Activated T-helper 9 cell treated with anti-CD3 and anti-CD28 coated beads, Interleukin-2, amount 50 U/mL, for 16 hours (primary cell): ENCODE results near the gene LRRC42.

Source experiments
- DNase-seq: peaks from one replicate; pipeline ENCODE4 v3.0.0-alpha.2; 2020; ENCODE audit warnings: low read depth

LRRC42 gene

DNA sequence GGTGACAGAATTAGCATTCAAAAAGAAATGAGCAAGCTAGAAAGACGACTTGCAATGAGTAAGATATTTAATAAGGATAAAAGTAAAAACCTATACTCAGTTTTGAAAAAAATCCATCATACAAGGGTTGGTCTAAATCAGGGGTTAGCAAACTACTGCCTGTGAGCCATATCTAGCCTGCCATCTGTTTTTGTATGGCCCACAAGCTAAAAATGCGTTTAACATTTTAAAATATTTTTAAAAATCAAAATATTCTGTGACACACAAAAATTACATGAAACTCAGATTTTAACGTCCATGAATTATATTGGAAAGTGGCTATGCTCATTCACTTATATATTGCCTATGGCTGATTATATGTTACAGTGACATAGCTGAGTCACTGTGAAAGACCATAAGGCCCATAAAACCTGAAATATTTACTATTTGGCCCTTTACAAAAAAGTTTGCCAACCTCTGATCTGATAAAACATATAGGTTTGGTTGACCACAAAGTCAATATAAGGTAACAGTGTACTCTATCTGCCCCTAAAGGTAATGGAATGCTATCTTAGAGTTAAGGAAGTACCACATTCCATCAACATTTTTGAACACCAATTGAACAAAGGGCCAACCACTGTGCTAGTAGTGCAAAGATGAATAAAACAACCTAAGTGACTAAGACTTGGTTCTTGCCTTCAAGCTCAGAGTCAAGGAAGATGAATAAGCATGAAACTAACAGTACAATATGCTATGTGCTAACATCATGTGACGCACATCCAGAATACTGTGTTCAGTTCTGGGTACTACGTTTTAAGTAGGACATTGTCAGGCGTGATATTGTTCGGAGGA is 3.8 kb upstream of the LRRC42 start:
- DNase-seq = no peak

DNA sequence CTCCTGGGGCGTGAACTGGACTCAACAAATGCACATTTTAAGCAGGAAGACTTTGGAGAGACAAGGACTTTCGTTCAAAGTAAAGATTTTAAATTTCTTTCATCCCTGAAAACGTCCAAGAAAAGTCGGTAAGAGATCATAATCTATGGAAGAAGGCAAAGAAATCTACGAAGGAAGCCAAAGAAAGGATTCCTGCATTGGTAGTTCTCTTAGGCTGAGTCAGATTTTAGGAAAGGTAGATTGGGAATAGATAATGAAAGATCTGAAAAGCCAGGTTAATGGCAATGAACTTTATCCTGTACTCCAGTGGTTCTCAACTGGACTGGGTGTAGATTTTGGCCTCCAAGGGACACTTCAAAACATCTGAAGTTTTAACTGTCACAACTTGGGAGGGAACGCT is 3.1 kb upstream of the LRRC42 start:
- no peak for DNase-seq

DNA sequence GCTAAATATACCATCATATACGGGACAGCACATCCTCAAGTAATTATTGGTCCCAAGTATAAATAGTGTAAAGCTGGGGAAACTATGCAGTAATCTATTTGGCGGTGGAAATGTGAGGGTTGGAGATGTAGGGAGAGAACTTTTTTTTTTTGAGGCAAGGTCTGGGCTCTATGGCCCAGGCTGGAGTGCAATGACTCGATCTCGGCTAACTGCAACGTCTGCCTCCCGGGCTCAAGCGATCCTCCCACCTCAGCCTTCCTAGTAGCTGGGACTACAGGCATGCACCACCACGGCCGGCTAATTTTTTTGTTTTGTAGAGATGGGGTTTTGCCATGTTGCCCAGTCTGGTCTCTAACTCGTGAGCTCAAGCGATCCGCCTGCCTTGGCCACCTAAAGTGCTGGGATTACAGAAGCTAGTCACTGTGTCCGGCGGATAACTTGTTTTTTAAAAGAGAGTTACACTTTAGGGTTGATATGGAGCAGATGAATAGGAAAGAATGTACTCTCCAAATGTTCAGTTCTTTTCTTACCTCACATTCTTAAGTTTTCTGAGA is 2.6 kb upstream of the LRRC42 start:
- no peak for DNase-seq

DNA sequence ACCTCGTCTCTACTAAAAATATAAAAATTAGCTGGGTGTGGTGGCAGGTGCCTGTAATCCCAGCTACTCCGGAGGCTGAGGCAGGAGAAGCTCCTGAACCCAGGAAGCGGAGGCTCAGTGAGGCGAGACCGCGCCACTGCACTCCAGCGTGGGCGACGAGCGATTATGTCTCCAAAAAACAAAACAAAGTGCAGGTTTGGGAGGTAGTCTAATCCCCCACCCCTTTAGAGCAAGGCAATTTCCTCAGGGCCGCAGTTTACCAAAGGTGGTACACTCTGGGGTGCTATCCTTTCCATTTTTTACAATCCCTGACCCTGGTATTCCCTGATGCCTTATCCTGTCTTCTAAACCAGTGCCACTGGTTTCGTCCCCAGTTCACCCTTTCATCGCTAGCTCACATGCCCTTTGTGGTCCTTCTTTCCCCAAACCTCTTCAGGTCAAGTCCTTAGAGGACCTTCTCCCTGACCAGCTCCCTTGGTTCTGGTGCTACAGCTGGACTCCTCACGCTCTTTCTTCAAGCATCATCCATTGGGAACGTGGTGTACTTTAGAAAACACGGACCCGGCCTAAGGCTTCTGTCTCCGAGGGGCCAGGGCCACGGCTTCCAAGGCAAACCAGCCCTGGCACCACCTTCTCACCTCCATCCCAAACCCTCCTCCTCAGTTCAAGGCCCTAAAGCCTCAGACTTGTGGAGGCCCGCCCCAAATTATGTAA is 1.5 kb upstream of the LRRC42 start:
- no peak for DNase-seq

DNA sequence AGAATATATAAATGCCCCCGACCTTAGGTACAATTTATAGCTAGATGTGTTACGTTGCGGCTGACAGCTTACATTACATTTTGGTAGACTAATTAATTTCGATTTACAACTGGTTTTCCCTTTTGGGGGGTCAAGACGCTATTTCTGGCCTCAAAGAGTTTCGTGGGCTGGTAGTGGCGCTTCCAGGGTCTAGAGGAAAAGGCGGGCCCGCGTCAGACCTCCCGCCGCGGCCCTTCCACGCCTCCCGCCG is 1.0 kb upstream of the LRRC42 start:
- no peak for DNase-seq

DNA sequence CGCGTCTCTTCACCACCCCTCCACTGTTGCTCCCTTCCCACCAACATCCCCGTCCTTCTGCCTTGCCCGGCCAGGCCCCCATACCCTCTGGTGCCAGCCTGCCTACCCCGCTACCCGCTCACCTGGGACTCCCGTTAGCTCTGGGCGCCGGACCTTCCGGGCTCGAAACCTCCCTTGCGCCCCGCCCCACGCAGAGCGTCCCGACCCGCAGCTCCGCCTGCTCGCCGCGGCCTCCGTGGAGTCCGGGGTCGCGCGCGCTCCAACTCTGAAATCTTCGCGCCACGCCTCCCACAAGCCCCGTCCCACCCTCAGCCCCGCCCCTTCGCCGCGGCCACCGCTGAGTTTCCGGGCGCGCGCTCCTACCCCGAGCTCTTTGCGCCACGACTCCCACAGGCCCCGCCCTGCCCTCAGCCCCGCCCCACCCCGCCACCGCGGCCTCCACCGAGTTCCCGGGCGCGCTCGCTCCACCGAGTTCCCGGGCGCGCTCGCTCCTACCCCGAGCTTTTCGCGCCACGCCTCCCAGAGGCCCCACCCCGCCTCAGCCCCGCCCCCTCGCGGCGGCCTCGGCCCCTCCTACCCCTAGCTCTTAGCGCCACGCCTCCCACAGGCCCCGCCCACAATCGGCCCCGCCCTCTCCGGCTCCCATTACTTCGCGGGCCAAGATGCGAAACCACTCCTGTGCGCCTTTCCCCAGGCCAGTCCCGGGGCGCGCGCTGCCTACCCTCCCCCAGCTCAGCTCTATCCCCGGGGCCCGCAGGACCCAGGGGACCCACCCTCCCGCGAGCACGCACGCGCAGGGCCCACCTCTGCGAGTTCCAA is 508 bp upstream of the LRRC42 start, which contains the start of gene IFT25:
TSS of gene IFT25 (minus strand) at position 267 of the 819 bp plus-strand sequence. CDS start 5,617 bp downstream, outside the sequence.
- DNase-seq = peak; percentile 98

DNA sequence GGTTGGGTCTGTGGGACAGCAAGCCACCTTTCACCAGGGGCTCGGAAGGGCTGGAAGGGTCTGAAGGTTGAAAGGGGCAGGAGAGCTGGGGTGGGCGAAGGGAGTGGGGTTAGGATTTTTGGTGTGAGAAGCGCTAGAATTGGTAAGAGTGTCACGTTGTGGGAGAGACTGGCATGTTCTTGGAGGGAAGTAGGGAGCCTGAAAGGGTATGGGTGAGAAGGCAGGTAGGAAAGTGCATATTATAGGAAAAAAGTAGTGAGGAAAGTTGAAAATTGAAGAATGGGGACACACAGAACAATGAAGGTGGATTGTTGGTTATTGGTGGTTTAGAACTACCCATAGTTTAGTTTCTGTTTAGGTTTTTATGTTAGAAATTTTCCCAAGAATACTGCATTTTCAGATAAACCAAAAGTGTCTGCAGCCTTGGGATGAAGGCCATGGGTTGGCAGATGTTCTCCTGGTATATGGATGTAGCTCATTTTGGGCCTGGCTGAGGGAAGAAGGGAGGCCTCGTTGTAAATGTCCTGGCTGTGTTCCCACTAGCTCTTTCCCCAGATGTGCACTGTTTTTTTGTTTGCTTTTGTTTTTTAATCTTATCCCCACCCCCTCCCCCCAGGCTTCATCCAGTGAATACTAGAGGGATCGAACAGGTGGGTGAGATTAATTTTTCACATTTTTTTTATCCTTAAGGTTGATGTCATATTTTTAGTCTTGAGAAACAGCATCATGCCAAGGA is 1.2 kb downstream of the LRRC42 start:
- DNase-seq = no peak

DNA sequence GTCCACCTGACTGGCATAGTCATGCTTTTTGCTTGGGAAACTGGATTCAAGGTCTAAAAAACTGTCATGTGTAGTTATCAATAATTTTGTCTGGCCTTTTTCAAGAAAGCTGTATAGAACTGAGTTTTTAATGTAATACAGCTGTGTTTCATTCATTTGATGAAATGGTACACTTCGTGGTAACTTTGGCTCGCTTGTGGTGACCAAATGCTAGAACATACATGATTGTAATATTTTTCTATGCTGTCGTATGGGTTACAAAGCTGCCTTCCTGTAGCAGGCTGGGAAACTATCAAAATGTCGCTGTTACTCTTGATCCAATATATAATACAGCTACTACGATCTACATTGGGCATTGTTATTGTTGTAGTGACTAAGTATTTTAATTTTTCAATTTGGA is 2.1 kb downstream of the LRRC42 start:
- no peak for DNase-seq

DNA sequence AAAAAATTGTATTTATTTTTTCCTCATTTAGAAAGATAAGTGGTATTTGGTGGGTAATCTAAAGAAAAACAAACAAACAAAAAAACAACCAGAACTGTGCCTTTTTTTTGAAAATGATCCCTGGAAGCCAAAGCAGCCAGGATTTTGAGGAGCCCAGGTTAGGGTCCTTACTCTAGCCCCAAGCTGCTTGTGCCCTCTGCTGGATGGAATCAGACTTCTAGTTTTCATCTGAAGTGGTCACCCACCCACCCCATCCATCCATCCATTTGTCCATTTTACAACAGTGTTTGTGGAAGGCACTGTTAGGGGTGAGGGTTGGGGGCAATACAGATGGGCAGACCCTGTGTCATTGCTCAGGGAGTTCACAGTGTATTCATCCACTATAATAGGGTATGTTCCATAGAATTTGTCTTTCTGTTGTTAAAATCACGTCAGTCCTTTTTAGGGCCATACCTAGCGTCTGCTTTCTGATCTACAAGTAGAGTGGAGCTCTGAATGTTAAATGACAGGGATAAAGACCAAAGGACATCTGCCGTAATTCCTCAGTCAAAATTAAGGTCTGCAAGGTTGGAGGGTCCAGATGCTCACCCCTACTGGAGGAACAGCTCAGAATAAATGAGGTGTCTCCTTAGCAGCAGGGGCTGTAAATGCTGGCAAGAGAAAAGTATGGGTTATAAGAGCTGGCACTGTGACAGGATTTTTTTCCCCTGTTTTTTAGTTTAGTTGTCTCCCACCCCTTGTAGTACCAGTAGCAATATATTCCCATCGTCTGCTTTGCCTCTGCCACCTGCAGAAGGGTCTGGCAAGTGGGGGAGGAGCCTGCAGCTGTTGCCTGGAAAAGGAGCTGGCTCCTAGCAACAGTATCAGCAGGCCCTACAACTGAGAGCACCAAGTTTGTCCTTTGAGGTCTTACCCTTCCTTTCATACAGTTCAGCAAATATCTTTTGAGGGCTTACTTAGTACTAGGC is 3.2 kb downstream of the LRRC42 start:
- DNase-seq = no peak

DNA sequence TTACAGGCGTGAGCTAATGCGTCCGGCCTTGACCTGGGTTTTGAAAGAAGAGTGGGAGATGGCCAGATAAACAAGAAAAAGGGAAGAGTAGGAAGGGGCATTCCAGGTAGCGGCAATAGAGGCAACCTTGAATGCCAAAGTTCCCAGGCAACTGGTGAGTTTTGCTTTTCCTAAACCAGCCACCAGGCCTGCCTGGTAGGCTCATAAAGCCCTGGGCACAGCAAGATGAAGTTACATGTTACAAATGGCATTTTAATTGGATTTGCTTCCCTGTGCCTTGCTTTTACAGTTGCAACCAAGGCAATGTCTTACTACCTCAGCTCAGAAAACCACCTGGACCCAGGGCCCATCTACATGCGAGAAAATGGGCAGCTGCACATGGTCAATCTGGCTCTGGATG is 5.5 kb downstream of the LRRC42 start:
- no peak for DNase-seq

DNA sequence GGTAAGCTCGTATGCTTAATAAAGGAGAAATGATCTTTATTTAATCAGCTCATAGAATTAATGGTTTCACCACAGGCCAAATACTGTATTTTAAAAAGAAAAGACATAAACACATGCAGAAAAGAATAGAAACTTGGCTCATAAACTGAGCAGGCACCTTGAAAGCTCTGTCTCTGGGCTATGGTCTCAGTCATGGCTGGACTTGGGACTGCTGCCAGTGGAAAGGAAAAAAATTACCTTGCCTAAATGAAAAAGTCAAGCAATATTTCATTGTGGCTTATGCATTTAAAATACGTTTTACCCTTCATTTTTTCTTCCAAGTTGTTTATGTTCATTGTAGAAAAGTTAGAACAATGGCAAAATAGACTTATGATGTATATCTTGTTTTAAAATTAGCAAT is 8.0 kb downstream of the LRRC42 start:
- DNase-seq = no peak

DNA sequence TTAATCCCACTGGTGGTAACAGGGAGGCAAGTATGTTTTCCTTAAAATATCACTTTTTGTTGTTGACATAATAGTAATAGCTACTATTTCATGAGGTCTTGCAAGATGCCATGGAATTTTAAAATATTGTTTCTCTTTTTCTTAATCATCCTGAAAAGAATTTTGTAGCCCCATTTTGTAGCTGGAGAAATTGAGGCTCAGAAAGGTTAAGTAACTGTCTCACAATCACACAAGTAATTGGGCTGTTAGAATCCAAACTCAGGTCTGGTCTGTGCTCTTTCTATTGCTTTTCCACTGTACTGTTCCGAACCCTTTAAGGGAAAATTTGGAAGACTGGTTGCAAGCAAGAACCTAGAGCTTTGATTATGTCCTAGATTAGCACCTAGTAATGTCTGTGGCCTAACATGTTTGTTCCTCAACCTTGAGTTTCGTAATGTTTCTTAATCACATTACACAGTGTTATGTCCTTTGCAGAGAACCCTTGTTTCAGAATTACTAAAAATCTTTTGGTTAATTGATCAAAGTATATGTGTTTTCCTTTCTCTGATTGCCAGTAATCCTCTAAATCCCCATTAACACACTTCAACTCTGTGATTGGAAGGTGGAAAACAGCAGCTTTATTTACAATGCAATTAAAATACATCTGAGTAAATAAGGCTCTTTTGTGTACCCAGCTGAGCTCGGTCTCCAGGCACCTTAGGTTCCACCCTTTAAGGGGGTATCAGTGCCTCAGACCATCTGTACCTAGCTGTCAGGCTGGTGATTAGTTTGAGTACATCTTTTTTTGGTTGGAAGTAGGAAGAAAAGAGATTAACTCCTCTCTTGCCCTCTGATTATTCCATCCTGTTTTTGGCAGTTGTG is 10.4 kb downstream of the LRRC42 start:
- DNase-seq = no peak

DNA sequence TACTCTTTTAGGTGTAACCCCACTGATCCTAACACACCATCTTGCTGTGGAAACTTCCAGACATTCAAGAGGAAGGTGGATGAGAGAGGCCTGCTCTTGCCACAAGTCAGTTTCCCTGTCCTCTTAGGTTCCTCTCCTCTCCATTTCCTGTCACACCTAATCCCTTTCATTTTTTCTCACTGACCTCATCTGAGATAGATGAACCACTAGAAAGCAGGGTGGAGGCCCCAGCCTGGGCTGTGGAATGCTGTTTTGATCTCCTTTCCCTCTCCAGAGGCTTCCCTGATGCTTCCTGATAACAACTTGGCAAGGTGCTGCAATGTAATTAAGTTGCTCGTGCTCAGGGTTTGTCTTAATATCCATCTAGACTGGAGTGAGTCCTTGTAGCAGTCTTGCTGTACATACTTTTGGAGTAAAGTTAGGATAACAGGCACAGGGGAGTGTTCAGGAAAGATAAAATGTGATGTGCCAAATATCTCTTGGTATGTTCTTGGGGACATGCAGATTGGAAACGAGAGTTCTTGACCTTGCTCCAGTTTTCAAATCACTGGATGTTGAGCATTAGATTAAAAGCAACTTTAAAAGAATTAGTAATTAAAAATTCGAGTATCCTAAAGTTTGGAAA is 11.2 kb downstream of the LRRC42 start:
- no peak for DNase-seq

DNA sequence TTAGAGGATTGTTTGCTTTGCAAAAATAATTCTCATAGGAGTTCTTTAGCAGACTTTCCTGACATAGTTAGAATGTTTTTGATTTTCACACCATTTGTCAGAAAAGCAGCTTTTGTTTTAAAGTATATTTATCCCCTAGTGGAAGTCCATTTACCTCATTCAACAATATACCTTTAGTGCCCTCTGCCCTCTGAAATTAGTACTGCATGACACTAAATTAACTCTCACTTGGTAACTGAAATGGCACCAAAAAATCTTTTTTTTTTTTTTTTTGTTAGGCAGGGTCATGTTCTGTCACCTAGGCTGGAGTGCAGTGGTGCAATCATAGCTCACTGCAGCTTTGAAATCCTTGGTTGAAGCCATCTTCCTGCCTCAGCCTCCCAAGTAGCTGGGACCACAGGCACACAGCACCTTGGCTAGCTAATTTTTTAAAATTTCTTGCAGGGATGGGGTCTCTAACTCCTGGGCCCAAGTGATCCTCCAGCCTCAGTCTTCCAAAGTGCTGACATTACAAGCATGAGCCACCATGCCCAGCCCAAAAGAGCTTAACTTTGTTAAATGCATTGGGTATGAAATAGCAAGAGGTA is 13.6 kb downstream of the LRRC42 start:
- DNase-seq = no peak

DNA sequence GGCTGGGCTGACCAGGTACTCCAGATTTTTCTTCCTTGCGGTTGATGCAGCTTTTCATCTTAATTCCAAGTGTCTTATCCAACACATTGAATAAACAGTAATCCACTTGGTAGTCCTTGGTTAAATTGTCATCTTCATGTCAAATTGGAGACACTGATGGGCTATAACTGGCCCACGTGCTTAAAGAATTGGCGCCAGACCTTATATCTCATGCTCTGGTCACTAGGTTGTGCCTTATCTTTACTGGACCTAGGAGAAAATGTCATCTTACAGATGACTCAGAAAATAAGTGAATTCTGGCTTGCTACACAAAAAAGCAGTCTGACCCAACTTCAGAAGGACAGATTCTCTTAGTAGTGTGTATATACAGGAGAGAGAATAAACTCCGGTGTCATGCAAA is 16.2 kb downstream of the LRRC42 start:
- DNase-seq = no peak

DNA sequence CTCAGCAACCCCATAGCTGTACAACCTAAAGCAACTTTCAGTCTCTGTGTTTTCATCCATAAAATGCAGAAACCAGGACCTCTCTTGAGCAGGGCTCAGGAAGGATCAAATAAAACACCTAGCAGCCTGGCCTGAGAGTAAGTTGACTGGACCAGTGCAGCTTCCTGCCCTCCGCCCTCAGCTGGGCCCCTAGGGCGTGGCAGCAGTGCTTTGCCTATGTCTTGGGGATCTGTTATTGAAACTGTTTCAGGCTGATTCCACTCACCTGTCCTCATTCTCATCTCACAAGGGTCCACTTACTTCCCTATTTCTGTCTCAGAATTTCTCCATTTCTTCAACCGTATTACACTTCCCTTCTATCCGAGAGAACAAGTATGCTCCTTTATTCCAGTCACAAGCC is 17.3 kb downstream of the LRRC42 start:
- DNase-seq = no peak

DNA sequence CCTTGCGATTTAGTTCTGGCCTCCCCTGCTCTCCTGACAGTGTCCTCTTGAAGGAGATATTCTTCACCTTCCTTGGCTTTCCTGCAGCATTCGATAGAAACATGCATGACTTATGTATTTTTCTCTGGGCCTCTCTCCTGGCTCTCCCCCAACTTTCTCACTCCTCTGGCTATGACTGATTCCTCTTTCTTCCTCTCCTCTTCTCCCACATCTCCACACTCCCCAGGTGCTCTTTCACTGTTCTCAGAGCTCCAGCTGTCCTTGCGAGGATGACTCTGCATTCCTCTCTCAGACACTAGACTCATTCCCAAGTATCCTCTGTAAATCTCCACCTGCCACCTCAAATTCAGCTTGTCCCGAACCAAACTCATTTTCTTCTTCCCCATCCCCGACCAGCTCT is 18.0 kb downstream of the LRRC42 start:
- DNase-seq = no peak

DNA sequence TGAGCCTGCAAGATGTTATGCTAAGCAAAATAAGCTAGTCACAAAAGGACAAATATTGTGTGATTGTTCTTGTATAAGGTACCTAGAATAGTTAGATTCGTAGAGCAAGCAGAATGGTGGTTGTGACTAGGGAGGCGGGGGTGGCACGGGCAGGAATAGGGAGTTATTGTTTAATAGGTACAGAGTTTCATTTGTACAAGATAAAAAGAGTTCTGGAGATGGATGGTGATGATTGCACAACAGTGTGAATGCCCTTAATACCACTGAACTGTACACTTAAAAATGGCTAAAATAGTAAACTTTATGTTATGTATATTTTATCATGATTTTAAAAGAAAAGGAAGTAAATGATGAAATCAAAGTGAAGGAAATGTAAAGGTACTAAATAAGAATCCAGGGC is 20.6 kb downstream of the LRRC42 start:
- no peak for DNase-seq
